Activated CD8-positive, alpha-beta memory T cell treated with anti-CD3 and anti-CD28 coated beads, Interleukin-2, amount 50 U/mL, for 4 hours (primary cell): ENCODE results near the gene DCAF10.
"Not testable (repeated sequence)": the region's sequence is repeated elsewhere in the genome, so short reads cannot be mapped to it uniquely, and the experiment has no call there.

Experiments used
- DNase-seq: peaks from one replicate; pipeline ENCODE4 v3.0.0-alpha.2; 2020

DCAF10 gene

DNA sequence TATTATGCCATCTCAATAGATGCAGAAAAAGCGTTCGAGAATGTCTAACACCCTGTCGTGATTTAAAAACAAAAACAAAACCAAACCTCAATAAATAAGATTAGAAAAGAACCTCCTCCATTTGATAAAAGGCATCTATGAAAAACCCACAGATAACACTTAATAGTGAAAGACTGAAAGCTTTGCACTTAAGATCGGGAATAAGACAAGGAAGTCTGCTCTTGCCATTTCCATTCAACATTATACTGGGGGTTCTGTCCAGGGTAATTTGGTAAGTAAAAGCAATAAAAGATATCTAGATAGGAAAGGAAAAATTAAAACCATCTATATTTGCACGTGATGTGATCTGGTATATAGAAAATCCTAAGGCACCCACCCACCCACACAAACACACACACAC lies 8.5 kb upstream of the DCAF10 start:
- DNase-seq = no peak

GRCh38 chr9:37796232-37796631 lies 4.4 kb upstream of the DCAF10 start:
- DNase-seq = no peak

GRCh38 chr9:37798677-37799076 lies 1.9 kb upstream of the DCAF10 start:
- DNase-seq = no peak

- peak; percentile 39 for DNase-seq
Measured at GRCh38 chr9:37801287-37801850, 772 bp downstream of the DCAF10 start.

GRCh38 chr9:37801959-37802711 lies 1.5 kb downstream of the DCAF10 start:
- no peak for DNase-seq

GRCh38 chr9:37806271-37806670 lies 5.7 kb downstream of the DCAF10 start:
- DNase-seq = no peak

GRCh38 chr9:37809676-37810075 lies 9.1 kb downstream of the DCAF10 start:
- DNase-seq = not testable (repeated sequence)

DNA sequence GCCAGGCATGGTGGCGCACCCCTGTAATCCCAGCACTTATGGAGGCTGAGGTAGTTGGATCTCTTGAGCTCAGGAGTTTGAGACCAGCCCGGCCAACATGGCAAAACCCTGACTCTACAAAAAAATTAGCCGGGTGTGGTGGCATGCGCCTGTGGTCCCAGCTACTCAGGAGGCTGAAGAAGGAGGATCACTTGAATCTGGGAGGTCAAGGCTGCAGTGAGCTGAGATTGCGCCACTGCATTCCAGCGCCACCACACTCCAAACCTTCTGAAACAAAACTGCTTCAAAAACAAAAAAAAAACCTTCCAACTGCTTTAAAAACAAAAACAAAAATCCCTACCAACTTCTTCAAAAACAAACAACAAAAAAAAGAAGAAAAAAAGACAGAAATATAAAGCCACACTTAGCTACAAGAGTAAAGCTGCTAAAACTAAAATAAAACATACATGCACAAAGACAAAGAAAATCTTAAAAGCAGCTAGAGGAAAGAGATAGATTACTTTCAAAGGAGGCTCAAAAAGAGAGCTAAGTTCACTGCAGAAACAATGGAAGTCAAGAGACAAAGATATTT lies 11.4 kb downstream of the DCAF10 start:
- no peak for DNase-seq

DNA sequence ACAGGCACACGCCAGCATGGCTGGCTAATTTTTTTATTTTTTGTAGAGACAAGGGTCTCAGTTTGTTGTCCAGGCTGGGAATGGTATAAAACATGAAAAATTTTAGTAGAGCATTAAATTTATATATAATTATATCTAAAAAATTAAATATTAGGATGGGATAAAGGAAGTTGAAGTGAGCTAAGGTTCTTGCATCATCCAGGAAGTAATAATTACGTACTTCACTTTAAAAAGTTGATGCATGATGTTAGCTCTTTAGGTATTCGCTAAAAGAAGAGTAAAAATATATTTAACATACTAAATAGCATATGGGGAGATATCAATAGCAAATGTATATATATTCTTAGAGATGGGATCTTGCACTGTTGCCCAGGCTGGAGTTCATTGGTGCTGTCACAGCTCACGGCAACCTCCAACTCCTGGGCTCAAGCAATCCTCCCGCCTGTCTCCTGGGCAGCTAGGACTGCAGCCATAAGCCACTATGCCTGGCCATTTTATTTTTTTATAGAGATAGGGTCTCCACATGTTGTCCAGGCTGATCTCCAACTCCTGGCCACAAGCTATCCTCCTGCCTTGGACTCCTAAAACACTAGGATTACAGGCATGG lies 12.3 kb downstream of the DCAF10 start:
- DNase-seq = no peak

DNA sequence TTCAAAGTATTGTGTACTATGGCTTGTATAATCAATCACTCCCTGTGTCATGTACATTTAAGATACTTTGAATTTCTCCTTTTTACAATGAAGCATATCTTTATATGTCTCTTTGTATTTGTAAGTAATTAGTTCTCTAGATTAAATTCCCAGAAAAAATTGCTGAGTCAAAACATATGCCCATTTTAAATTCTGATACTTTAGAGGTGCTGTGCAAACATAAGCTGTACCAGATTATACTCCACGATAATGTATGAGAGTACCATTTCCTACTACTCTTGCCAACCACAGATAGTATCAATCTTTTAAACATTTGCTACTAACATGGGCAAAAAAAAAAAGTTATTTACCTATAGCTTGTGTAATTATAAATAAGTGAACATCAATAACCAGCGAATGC lies 18.3 kb downstream of the DCAF10 start:
- no peak for DNase-seq

GRCh38 chr9:37820142-37820541 lies 19.5 kb downstream of the DCAF10 start:
- DNase-seq = no peak

DNA sequence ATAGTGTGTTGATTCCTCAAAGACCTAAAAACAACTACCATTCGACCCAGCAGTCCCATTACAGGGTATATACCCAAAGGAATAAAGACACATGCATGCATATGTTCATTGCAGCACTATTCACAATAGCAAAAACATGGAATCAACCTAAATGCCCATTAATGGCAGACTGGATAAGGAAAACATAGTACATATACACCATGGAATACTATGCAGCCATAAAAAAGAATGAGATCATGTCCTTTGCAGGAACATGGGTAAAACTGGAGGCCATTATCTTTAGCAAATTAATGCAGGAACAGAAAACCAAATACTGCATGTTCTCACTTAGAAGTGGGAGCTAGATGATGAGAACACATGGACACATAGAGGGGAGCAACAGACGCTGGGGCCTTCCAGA lies 24.6 kb downstream of the DCAF10 start:
- DNase-seq = not testable (repeated sequence)

DNA sequence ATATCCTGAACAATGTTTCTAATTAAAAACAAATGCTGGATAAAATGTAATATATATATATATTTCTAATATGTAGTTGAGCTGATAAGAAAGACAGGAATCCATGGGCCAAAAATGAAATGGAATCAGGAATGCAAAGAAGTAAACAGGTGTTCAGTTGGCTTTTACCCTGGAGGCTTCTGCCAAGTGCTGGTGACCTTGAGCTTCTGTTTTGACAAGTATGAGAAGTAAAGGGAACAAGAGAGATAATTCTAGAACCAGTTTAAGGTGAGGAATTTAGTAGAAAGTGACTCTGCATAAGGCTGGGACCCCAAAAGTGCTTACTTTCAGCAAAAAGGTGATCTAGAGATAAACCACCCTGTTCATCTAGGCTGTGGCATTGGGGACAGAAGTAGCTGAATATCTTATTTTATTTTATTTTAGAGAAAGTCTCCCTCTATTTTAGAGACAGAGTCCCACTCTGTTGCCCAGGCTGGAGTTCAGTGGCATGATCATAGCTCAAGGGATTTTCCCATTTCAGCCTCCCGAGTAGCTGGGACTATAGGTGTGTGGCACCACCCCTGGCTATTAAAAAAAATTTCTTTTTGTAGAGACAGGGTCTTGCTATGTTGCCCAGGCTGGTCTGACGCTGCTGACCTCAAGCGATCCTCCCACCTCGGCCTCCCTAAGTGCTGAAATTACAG lies 27.0 kb downstream of the DCAF10 start:
- DNase-seq = no peak

GRCh38 chr9:37835821-37836220 lies 35.2 kb downstream of the DCAF10 start:
- no peak for DNase-seq

GRCh38 chr9:37836386-37836785 lies 35.8 kb downstream of the DCAF10 start:
- no peak for DNase-seq

GRCh38 chr9:37839496-37840461 lies 39.2 kb downstream of the DCAF10 start:
- no peak for DNase-seq

- no peak for DNase-seq
Measured at GRCh38 chr9:37840560-37841194, 40.1 kb downstream of the DCAF10 start.

DNA sequence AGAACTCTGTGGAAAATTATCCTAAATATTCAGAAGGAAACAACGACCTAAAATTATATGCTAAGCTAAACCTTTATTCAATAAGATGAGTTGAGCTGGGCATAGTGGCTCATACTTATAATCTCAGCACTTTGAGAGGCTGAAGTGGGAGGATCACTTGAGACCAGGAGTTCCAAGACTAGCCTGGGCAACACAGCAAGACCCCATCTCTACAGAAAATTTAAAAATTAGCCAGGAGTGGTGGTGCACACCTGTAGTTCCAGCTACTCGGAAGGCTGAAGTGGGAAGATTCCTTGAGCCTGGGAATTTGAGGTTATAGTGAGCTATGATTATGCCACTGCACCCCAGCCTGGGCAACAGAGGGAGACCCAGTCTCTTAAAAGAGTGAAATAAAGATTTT lies 51.6 kb downstream of the DCAF10 start:
- DNase-seq = no peak

DNA sequence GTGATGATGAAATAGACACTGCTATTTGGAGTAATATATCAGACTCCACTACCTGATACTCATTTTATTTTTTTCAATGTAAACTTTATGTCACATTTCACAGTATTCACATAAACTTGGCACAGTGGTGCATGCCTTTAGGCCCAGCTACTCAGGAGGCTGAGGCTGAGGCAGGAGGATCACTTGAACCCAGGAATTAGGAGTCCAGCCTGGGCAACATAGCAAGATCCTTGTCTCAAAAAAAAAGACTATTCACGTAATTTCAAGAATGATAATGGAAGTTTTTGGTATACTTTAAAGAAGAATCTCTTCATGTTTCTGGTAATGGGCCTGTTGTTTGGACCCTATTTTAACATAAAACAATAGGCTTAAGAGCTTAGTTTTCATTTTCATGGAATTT lies 56.0 kb downstream of the DCAF10 start:
- DNase-seq = no peak

GRCh38 chr9:37859043-37859442 lies 58.4 kb downstream of the DCAF10 start:
- DNase-seq = no peak

DNA sequence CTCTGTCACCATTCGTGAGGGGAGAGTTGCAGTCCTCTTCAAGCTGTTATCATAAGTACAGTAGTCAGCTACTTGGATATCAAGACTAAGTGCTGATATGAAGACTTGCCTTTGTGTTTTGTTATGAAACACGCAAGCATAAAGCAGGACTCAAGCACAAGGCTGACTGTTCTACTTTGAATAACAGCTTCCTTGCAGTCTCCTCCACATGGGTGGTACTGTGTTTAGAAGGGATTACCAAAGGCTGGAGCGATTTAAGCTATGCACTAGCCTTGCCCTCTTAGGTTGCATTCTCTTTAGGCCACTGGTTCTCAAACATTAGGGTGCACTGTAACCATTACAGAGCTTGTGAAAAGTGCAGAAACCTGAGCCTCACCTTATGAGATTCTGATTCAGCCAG lies 61.9 kb downstream of the DCAF10 start:
- DNase-seq = no peak
